AG10803 (cell line): Measurements from ENCODE around the gene PCCA.
A peak's percentile ranks its signal among the peaks of the same experiment; 100 is the strongest.
"Not testable (repeated sequence)": the region's sequence is repeated elsewhere in the genome, so short reads cannot be mapped to it uniquely, and the experiment has no call there.

Source experiments
- DNase-seq: peaks from one replicate; pipeline ENCODE4 v3.0.0; 2010; ENCODE audit warnings: low read depth
- H3K4me3 ChIP-seq: 2 replicates; pipeline ENCODE4 v1.5.1; 2011; ENCODE audit warnings: mild to moderate bottlenecking, low read length, control low read depth
- TF ChIP-seq, protein P1 (sequence below): conservative IDR thresholded peaks from 2 replicates; pipeline ENCODE4 v1.5.1; 2011; ENCODE audit warnings: mild to moderate bottlenecking, low read length, control low read depth, inconsistent platforms

Gene PCCA

DNA sequence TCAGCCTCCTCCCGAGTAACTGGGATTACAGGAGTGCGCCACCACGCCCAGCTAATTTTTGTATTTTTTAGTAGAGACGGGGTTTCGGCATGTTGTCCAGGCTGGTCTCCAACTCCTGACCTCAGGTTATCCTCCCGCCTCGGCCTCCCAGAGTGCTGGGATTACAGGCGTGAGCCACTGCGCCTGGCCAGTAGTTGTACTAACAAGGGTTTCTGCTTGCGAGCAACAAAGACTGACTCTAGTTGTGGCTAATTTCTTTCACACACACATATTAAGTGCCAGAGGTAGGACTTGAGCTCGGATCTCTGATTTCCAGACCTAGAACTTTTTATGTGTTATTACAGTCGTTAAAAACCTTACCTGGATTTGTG is 635 bp upstream of the PCCA start:
- no peak for DNase-seq
- TF ChIP-seq, protein P1, sequence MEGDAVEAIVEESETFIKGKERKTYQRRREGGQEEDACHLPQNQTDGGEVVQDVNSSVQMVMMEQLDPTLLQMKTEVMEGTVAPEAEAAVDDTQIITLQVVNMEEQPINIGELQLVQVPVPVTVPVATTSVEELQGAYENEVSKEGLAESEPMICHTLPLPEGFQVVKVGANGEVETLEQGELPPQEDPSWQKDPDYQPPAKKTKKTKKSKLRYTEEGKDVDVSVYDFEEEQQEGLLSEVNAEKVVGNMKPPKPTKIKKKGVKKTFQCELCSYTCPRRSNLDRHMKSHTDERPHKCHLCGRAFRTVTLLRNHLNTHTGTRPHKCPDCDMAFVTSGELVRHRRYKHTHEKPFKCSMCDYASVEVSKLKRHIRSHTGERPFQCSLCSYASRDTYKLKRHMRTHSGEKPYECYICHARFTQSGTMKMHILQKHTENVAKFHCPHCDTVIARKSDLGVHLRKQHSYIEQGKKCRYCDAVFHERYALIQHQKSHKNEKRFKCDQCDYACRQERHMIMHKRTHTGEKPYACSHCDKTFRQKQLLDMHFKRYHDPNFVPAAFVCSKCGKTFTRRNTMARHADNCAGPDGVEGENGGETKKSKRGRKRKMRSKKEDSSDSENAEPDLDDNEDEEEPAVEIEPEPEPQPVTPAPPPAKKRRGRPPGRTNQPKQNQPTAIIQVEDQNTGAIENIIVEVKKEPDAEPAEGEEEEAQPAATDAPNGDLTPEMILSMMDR = no peak
- peak overlapping the region; percentile 89 for H3K4me3 ChIP-seq

- peak overlapping the region; percentile 89 for H3K4me3 ChIP-seq
- TF ChIP-seq, protein P1 = no peak
- no peak for DNase-seq
Measured at GRCh38 chr13:100089465-100090032, 656 bp downstream of the PCCA start.

DNA sequence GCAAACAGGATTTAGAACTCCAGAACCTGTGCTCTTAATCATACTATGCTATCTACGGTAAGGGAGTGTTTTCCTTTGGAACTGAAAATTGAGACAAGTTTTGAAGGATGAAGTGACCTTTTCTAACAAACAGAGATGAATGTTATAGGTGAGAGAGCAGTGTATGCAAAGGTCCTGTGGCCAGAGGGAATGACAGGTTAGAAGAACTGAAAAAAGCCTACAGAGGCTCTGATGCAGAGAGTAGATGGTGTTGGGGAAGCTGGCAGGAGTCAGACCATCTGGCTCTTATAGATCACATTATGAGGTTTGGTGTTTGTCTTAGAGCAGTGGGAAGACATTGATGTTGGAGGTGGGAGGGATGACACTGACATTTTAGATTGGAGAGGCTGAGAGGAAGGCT is 2.0 kb downstream of the PCCA start:
- TF ChIP-seq, protein P1 = no peak
- no peak overlapping the region for H3K4me3 ChIP-seq
- no peak for DNase-seq

GRCh38 chr13:100091391-100091790 is 2.5 kb downstream of the PCCA start:
- no peak overlapping the region for H3K4me3 ChIP-seq
- DNase-seq = no peak
- TF ChIP-seq, protein P1 = no peak

DNA sequence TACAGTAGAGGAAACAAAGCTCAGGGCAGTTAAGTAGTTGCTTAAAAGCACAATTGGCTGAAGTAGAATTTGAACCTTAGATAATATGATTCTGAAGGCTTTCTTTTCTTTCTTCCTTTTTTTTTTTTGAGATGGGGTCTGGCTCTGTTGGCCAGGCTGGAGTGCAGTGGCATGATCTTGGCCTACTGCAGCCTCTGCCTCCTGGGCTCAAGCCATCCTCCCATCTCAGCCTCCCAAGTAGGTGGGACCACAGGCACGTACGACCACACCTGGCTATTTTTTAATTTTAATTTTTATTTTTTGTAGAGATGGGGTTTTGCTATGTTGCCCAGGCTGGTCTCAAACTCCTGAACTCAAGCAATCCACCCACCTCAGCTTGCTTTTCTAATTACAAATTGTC is 3.4 kb downstream of the PCCA start:
- not testable (repeated sequence) for DNase-seq, H3K4me3 ChIP-seq

- H3K4me3 ChIP-seq = no peak overlapping the region
- TF ChIP-seq, protein P1 = no peak
- no peak for DNase-seq
Measured at GRCh38 chr13:100095498-100095897, 6.6 kb downstream of the PCCA start.

- TF ChIP-seq, protein P1 = no peak
- no peak for DNase-seq
- no peak overlapping the region for H3K4me3 ChIP-seq
Measured at GRCh38 chr13:100096526-100096925, 7.6 kb downstream of the PCCA start.

- TF ChIP-seq, protein P1 = no peak
- no peak overlapping the region for H3K4me3 ChIP-seq
- DNase-seq = no peak
Measured at GRCh38 chr13:100097821-100098220, 8.9 kb downstream of the PCCA start.
